GM13976 (cell line): ENCODE results near the gene MIF4GD.
A peak's percentile ranks its signal among the peaks of the same experiment; 100 is the strongest.

Experiments
- DNase-seq: peaks from one replicate; pipeline ENCODE4 v3.0.0; 2012; ENCODE audit warnings: low spot score
- CTCF ChIP-seq: IDR thresholded peaks from 2 replicates; pipeline ENCODE4 v1.5.1; 2012; ENCODE audit warnings: borderline replicate concordance, mild to moderate bottlenecking; ENCODE audit not compliant: insufficient read depth; ENCODE audit errors: extremely low read depth, missing control alignments, control extremely low read depth
- in situ Hi-C: fragments of 300-500 bp; cut with MboI; formaldehyde crosslinking; loops from one replicate; pipeline ENCODE4 v1.12.0; 2022; ENCODE audit warnings: low sequenced_read_pairs, mixed read lengths, inconsistent platforms; ENCODE audit not compliant: unreplicated experiment

The MIF4GD gene

GRCh38 chr17:75240394-75241142, 30.5 kb downstream of the MIF4GD start:
- TF ChIP-seq CTCF = peak; percentile 72

GRCh38 chr17:75239778-75240393, 31.1 kb downstream of the MIF4GD start:
- no peak for TF ChIP-seq CTCF
- no peak for DNase-seq
- in situ Hi-C loops = no loop called here

More at GRCh38 chr17:75240394-75241142, 30.5 kb downstream of the MIF4GD start:
- in situ Hi-C loops = no loop called here
- DNase-seq = peak; percentile 67

DNA sequence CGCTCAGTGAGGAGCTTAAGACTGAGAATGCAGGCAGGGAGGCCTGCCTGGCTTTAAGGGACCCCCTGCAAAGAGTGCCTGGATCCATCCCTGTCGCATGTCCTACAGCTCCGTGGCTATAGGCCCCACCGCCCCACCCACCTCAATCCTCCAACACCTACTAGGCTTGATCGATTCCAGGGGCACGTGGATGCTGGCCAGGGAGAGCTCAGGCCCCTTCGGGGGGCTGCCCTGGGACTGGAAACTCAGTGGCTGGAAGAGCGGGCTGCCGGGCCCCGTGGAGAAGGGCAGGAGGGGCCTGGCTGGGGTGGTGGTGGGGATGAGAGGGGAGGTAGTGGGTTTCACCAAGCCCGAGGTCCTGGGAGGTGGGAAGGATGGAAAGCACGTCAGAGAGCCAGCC, 31.8 kb downstream of the MIF4GD start:
- in situ Hi-C loops = no loop called here
- no peak for DNase-seq
- TF ChIP-seq CTCF = no peak

DNA sequence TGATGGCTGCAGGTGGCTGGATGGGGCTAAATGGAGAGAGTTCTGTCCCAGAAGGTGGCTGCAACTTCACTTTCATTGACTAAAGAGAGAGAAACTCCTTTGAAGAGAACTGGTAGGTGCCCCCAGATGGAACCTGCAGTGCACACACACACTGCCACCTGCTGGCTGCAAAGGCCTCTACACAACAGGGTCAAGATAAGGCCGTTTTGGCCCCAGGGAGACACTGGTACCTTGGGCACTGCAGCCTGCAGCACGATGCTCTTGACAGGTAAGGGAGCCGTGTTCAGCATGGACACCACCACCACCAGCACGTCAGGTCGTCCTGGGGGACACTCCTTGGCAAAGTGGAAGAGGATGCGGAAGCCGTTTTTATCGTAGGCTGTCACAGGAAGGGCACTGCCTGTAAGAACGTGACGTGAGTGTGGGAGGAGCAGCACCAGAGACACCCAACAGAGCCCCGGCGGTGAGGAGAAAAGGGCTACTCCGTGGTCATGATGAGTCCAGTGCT, 32.3 kb downstream of the MIF4GD start:
- in situ Hi-C loops = no loop called here
- peak; percentile 66 for TF ChIP-seq CTCF
- peak; percentile 84 for DNase-seq

DNA sequence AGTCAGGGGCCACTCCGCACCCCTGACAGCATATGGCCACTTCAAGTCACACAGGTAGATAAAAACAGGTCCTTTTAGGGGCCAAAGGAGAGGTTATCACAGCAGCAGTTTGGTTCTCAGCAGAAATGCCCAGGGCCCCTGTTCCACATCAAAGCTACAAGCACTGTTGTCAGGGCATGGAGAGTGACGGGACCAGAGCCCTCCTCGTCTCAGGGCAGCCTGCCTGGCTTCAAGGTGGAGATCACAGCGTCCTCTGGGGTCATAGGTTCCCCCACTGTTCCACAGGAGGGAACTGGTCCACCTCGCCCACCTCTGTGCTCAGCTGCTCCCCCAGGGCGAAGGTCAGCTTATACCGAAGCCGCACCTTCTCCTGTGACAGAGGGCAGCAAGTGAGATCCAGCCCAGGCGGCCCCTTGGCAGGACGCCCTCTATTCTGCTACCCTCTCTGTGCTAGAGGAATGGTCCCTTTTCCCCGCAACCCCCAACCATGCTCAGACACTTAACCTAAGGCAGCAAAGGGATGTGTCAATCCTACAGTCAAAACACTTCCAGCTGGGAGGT, 32.9 kb downstream of the MIF4GD start:
- in situ Hi-C loops = no loop called here
- no peak for TF ChIP-seq CTCF
- DNase-seq = no peak

DNA sequence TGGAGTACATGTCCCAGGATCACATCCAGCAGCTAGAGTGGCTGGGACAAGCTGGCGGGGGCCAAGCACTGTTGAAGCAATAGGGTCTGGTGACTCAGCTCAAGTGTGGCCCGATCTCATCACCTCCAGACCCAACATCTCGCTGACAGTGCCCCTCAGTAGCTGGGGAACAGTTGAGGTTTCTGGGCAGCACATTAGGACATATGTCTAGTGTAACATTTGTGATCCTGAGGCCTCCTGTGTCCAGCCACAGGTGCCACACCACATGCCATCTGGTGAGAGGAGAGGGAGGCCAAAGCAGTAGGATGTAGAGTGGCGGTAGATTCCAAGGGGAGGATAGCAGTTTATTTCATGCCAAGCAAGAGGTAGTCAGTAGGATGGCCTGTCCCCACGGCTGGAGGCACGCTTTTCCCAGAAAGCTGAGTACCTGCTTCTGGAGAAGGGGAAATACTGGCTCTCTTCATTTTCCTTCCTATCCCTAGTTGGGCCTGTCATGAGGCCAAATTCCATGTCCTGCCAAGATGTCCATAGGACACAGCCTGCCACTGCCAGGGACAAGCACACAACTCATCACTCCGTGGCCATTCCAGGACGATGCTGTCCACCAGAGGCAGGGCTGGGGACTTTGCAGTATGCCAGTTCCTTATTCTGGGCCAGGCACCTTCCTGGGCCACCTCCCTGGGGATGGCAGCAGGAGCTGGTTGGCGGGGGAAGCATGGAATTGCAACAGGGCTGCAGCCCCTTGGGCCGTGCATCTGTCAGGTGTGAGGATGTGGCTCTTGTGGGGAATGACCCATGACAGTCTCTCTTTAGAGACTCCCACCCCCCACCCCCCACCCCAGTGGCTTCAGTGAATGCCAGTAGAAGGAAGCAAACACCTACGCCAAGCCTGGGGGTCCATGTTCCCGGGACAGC, 33.7 kb downstream of the MIF4GD start:
- no peak for TF ChIP-seq CTCF
- in situ Hi-C loops = no loop called here
- DNase-seq = no peak
